Activated T-helper 17 cell treated with anti-CD3 and anti-CD28 coated beads, Interleukin-2, amount 50 U/mL, for 72 hours (primary cell): ENCODE data around the gene SECISBP2L. TPM values are rescaled to one million over a fixed set of nuclear protein-coding genes. Genes with fewer than 3 reads are reported as not detected.
"Not testable (repeated sequence)": the region's sequence is repeated elsewhere in the genome, so short reads cannot be mapped to it uniquely, and the experiment has no call there.

Experiments
- ATAC-seq: fragments of 150-1000 bp; cut with Tn5 transposase; replicated peaks from 2 replicates; pipeline ENCODE4 v1.10.0; 2021; ENCODE audit warnings: mild to moderate bottlenecking, moderate library complexity
- H3K27ac Mint-ChIP-seq: one replicate; pipeline ENCODE4 v1.8.0; 2022; ENCODE audit warnings: mixed read lengths
- H3K27me3 Mint-ChIP-seq: one replicate; pipeline ENCODE4 v1.8.0; 2022; ENCODE audit warnings: mixed read lengths
- H3K36me3 Mint-ChIP-seq: one replicate; pipeline ENCODE4 v1.8.0; 2022; ENCODE audit warnings: low read depth, mild to moderate bottlenecking, mixed read lengths
- H3K4me1 Mint-ChIP-seq: one replicate; pipeline ENCODE4 v1.8.0; 2022; ENCODE audit warnings: mixed read lengths
- H3K4me3 Mint-ChIP-seq: one replicate; pipeline ENCODE4 v1.8.0; 2022; ENCODE audit warnings: mild to moderate bottlenecking, mixed read lengths
- H3K9me3 Mint-ChIP-seq: one replicate; pipeline ENCODE4 v1.8.0; 2022; ENCODE audit warnings: mixed read lengths
- total RNA-seq, 2 donors: library from RNA; stranded (reverse); gene quantifications; one replicate each; pipeline ENCODE4 v1.2.3, GENCODE V29; 2022

Gene SECISBP2L
- total RNA-seq, 2 donors from 2014 or later, result 20.1 to 40.2 TPM

GRCh38 chr15:48974882-48975281 lies 71.4 kb downstream of the SECISBP2L start:
- no peaks in the 10 kb centered on the region for H3K9me3 Mint-ChIP-seq
- ATAC-seq, result no peak
- H3K4me1 Mint-ChIP-seq, result no peaks in the 10 kb centered on the region
- no peak overlapping the region for H3K27ac Mint-ChIP-seq
- H3K4me3 Mint-ChIP-seq, result peak overlapping the region; percentile 53
- H3K27me3 Mint-ChIP-seq, result peaks cover 17% of the 10 kb centered on the region
- H3K36me3 Mint-ChIP-seq, result no peaks in the 10 kb centered on the region

GRCh38 chr15:48972750-48973503 lies 73.3 kb downstream of the SECISBP2L start:
- H3K36me3 Mint-ChIP-seq, result no peaks in the 10 kb centered on the region
- no peaks in the 10 kb centered on the region for H3K9me3 Mint-ChIP-seq
- H3K4me1 Mint-ChIP-seq, result no peaks in the 10 kb centered on the region
- ATAC-seq, result no peak
- H3K27me3 Mint-ChIP-seq, result peaks cover 20% of the 10 kb centered on the region
- no peak overlapping the region for H3K4me3 Mint-ChIP-seq
- no peak overlapping the region for H3K27ac Mint-ChIP-seq

GRCh38 chr15:48970926-48971325 lies 75.3 kb downstream of the SECISBP2L start:
- not testable (repeated sequence) for ATAC-seq, H3K4me1 Mint-ChIP-seq, H3K9me3 Mint-ChIP-seq, H3K36me3 Mint-ChIP-seq, H3K27ac Mint-ChIP-seq, H3K4me3 Mint-ChIP-seq
- H3K27me3 Mint-ChIP-seq, result peaks cover 21% of the 10 kb centered on the region

GRCh38 chr15:48968066-48968465 lies 78.2 kb downstream of the SECISBP2L start:
- H3K27ac Mint-ChIP-seq, result no peak overlapping the region
- no peaks in the 10 kb centered on the region for H3K9me3 Mint-ChIP-seq
- H3K36me3 Mint-ChIP-seq, result no peaks in the 10 kb centered on the region
- no peak for ATAC-seq
- no peak overlapping the region for H3K4me3 Mint-ChIP-seq
- H3K4me1 Mint-ChIP-seq, result peaks cover 22% of the 10 kb centered on the region
- H3K27me3 Mint-ChIP-seq, result peaks cover 31% of the 10 kb centered on the region

- Mint-ChIP-seq H3K27ac (peak overlapping the region; percentile 69), H3K4me1 (peaks cover 22% of the 10 kb centered on the region), H3K9me3 (no peaks in the 10 kb centered on the region), H3K27me3 (peaks cover 28% of the 10 kb centered on the region), H3K36me3 (no peaks in the 10 kb centered on the region), H3K4me3 (peak overlapping the region; percentile 48)
- ATAC-seq, result no peak
Measured at GRCh38 chr15:48967336-48967735, 78.9 kb downstream of the SECISBP2L start.

- Mint-ChIP-seq H3K4me1 (peaks cover 22% of the 10 kb centered on the region), H3K27me3 (peaks cover 25% of the 10 kb centered on the region), H3K36me3 (no peaks in the 10 kb centered on the region), H3K27ac (peak overlapping the region; percentile 69), H3K9me3 (no peaks in the 10 kb centered on the region), H3K4me3 (peak overlapping the region; percentile 48)
- peak; percentile 94 for ATAC-seq
Measured at GRCh38 chr15:48966595-48967301, 79.5 kb downstream of the SECISBP2L start.

GRCh38 chr15:48965972-48966371 lies 80.3 kb downstream of the SECISBP2L start:
- H3K4me3 Mint-ChIP-seq, result peak overlapping the region; percentile 48
- H3K9me3 Mint-ChIP-seq, result no peaks in the 10 kb centered on the region
- peaks cover 31% of the 10 kb centered on the region for H3K27me3 Mint-ChIP-seq
- ATAC-seq, result peak; percentile 62
- no peaks in the 10 kb centered on the region for H3K36me3 Mint-ChIP-seq
- peak overlapping the region; percentile 69 for H3K27ac Mint-ChIP-seq
- H3K4me1 Mint-ChIP-seq, result peaks cover 22% of the 10 kb centered on the region

GRCh38 chr15:48964898-48965297 lies 81.3 kb downstream of the SECISBP2L start:
- H3K27ac Mint-ChIP-seq, result no peak overlapping the region
- peaks cover 34% of the 10 kb centered on the region for H3K27me3 Mint-ChIP-seq
- ATAC-seq, result no peak
- no peaks in the 10 kb centered on the region for H3K9me3 Mint-ChIP-seq
- peak overlapping the region; percentile 76 for H3K4me3 Mint-ChIP-seq
- H3K4me1 Mint-ChIP-seq, result peaks cover 22% of the 10 kb centered on the region
- H3K36me3 Mint-ChIP-seq, result no peaks in the 10 kb centered on the region

- Mint-ChIP-seq H3K4me1 (peaks cover 22% of the 10 kb centered on the region), H3K4me3 (peak within 1 kb of the TSS; percentile 76), H3K27ac (peak within 1 kb of the TSS; percentile 1), H3K27me3 (peaks cover 29% of the 10 kb centered on the region), H3K9me3 (no peaks in the 10 kb centered on the region), H3K36me3 (no peaks in the 10 kb centered on the region)
- peak; percentile 50 for ATAC-seq
Measured at GRCh38 chr15:48963524-48964113, 82.6 kb downstream of the SECISBP2L start, which contains the start of gene SHC4. SHC4 (minus strand) TSS chr15:48963919; CDS start chr15:48963015, 904 bp downstream.

- H3K27ac Mint-ChIP-seq, result no peak overlapping the region
- no peaks in the 10 kb centered on the region for H3K36me3 Mint-ChIP-seq
- peaks cover 29% of the 10 kb centered on the region for H3K27me3 Mint-ChIP-seq
- H3K4me3 Mint-ChIP-seq, result peak overlapping the region; percentile 76
- ATAC-seq, result no peak
- peaks cover 22% of the 10 kb centered on the region for H3K4me1 Mint-ChIP-seq
- no peaks in the 10 kb centered on the region for H3K9me3 Mint-ChIP-seq
Measured at GRCh38 chr15:48962662-48963523, 83.4 kb downstream of the SECISBP2L start.

GRCh38 chr15:48955967-48956366 lies 90.3 kb downstream of the SECISBP2L start:
- Mint-ChIP-seq H3K4me1 (no peaks in the 10 kb centered on the region), H3K36me3 (no peaks in the 10 kb centered on the region), H3K27ac (no peak overlapping the region), H3K9me3 (no peaks in the 10 kb centered on the region), H3K4me3 (no peak overlapping the region), H3K27me3 (peaks cover 23% of the 10 kb centered on the region)
- no peak for ATAC-seq

GRCh38 chr15:48955370-48955769 lies 90.9 kb downstream of the SECISBP2L start:
- Mint-ChIP-seq H3K36me3 (no peaks in the 10 kb centered on the region), H3K27ac (no peak overlapping the region), H3K4me3 (no peak overlapping the region), H3K9me3 (no peaks in the 10 kb centered on the region), H3K4me1 (no peaks in the 10 kb centered on the region), H3K27me3 (peaks cover 26% of the 10 kb centered on the region)
- no peak for ATAC-seq

GRCh38 chr15:48954538-48954937 lies 91.7 kb downstream of the SECISBP2L start:
- Mint-ChIP-seq H3K4me3 (no peak overlapping the region), H3K27ac (no peak overlapping the region), H3K36me3 (no peaks in the 10 kb centered on the region), H3K27me3 (peaks cover 27% of the 10 kb centered on the region), H3K4me1 (no peaks in the 10 kb centered on the region), H3K9me3 (no peaks in the 10 kb centered on the region)
- ATAC-seq, result no peak

GRCh38 chr15:48946840-48947187 lies 99.4 kb downstream of the SECISBP2L start:
- Mint-ChIP-seq H3K27me3 (peaks cover 22% of the 10 kb centered on the region), H3K4me3 (no peak overlapping the region), H3K36me3 (no peaks in the 10 kb centered on the region), H3K27ac (peak overlapping the region; percentile 43), H3K4me1 (no peaks in the 10 kb centered on the region), H3K9me3 (no peaks in the 10 kb centered on the region)
- no peak for ATAC-seq
